ENCODE results near the gene SLC16A5.

DNA sequence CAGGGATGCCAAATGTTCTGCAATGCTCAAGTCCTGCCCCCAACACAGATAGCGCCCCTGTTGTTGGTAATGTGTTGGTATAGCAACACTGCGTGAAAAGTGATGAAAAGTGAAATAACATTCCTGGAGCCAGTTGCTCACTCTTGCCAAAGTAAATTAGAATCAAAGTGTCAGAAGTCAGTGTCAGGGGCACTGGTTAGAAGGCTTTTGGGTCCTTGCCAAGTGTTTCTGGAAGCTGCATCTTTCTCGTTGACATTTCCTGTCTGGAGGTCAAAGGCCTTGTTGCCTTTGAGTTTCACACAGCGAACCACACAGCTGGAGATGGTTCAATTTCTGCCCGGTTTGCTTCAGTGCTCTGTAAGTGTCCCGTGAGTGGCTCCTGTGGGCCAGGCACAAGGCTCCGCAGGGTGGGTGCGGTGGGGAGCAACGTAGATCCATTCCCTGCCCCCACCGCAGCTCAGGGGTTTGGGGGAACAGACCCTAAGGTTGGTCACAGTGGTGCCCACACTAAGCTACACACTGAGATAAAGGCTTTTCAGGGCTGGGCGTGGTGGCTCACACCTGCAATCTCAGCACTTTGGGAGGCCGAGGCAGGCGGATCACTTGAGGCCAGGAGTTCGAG lies 3.6 kb upstream of the SLC16A5 start:
- TF ChIP-seq ARNTL (CRISPR knock-in tag; IDR thresholded peaks at IDR 0.05; ENCODE audit: borderline replicate concordance, low read depth) (no peak), ZNF565 (CRISPR knock-in tag; conservative IDR thresholded peaks at IDR 0.05; ENCODE audit: low read depth) (no peak), ZFP30 (CRISPR knock-in tag; IDR thresholded peaks at IDR 0.05) (no peak), TCF4 (CRISPR knock-in tag; IDR thresholded peaks at IDR 0.05; ENCODE audit: borderline replicate concordance) (no peak)

Data from SK-N-SH treated with all-trans-retinoic acid at 6 μM for 48 hours (cell line).